Muscle layer of duodenum (tissue), 2 donors: ENCODE measurements around the gene SLC35A1.
A peak's percentile ranks its signal among the peaks of the same experiment; 100 is the strongest.

Experiments used
- H3K27ac ChIP-seq: one replicate; pipeline ENCODE4 v1.7.0; 2013; ENCODE audit warnings: mild to moderate bottlenecking, low read length
- H3K27me3 ChIP-seq: one replicate; pipeline ENCODE4 v1.7.0; 2013; ENCODE audit warnings: low read depth, mild to moderate bottlenecking, control low read depth, low read length
- H3K36me3 ChIP-seq, 2 donors: one replicate each; pipeline ENCODE4 v1.7.0; 2013; ENCODE audit warnings: low read length in 2 of 2, control low read depth in 1 of 2, mild to moderate bottlenecking in 1 of 2; ENCODE audit not compliant: insufficient read depth in 2 of 2, control insufficient read depth in 1 of 2
- H3K4me1 ChIP-seq, 2 donors: one replicate each; pipeline ENCODE4 v1.7.0; 2013; ENCODE audit warnings: low read length in 2 of 2, mild to moderate bottlenecking in 2 of 2, control low read depth in 1 of 2, moderate library complexity in 1 of 2; ENCODE audit not compliant: insufficient read depth in 2 of 2, control insufficient read depth in 1 of 2
- H3K4me3 ChIP-seq, 2 donors: one replicate each; pipeline ENCODE4 v1.7.0; 2013; ENCODE audit warnings: low read length in 2 of 2, low read depth in 1 of 2, mild to moderate bottlenecking in 1 of 2
- H3K9me3 ChIP-seq, 2 donors: one replicate each; pipeline ENCODE4 v1.7.0; 2013; ENCODE audit warnings: low read length in 2 of 2, control low read depth in 1 of 2, mild to moderate bottlenecking in 1 of 2; ENCODE audit not compliant: control insufficient read depth in 1 of 2
- donor health status: healthy.

The SLC35A1 gene

GRCh38 chr6:87472525-87473418, at the start of gene SLC35A1:
Gene SLC35A1, plus strand, starts transcription at chr6:87472974. Its CDS starts 30 bp downstream, at chr6:87473004.
- H3K36me3 ChIP-seq = peaks cover 0 to 3% of the 10 kb centered on the region in 2 donors
- peak within 1 kb of the TSS; percentile 96 for H3K27ac ChIP-seq
- H3K4me1 ChIP-seq = peaks cover 0 to 14% of the 10 kb centered on the region in 2 donors
- no peaks in the 10 kb centered on the region for H3K27me3 ChIP-seq
- H3K9me3 ChIP-seq = no peaks in the 10 kb centered on the region
- peak within 1 kb of the TSS; percentile 85 to 90 for H3K4me3 ChIP-seq

- Histone ChIP-seq H3K27ac (no peak overlapping the region), H3K4me1 (no peaks in the 10 kb centered on the region), H3K4me3 (no peak overlapping the region), H3K27me3 (no peaks in the 10 kb centered on the region), H3K9me3 (no peaks in the 10 kb centered on the region), H3K36me3 (no peaks in the 10 kb centered on the region)
Observed at GRCh38 chr6:87426789-87427188, 46.0 kb upstream of the SLC35A1 start.

DNA sequence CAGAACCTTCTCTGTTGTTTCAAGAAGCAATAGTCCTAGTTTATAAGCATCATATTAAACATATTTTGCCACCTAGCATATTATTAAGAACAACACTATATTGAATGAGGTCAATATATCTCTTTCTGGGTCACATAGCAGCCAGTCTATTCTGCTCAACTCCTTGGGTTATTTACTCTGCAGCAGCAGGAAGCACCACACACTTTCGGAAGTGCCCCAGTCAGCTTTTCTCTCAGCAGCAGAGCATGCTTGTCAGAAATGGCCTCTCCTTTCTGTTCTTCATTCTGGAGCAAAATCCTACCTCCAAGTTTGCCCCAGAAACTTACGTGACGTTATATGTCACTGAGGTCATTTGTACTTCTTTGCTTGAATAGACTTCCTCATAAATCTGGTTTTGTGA, 42.3 kb upstream of the SLC35A1 start:
- H3K36me3 ChIP-seq = no peaks in the 10 kb centered on the region
- no peaks in the 10 kb centered on the region for H3K4me1 ChIP-seq
- H3K4me3 ChIP-seq = no peak overlapping the region
- no peak overlapping the region for H3K27ac ChIP-seq
- no peaks in the 10 kb centered on the region for H3K9me3 ChIP-seq
- H3K27me3 ChIP-seq = no peaks in the 10 kb centered on the region

GRCh38 chr6:87431263-87431662, 41.5 kb upstream of the SLC35A1 start:
- no peak overlapping the region for H3K4me3 ChIP-seq
- H3K4me1 ChIP-seq = no peaks in the 10 kb centered on the region
- no peaks in the 10 kb centered on the region for H3K36me3 ChIP-seq
- no peaks in the 10 kb centered on the region for H3K27me3 ChIP-seq
- H3K9me3 ChIP-seq = no peaks in the 10 kb centered on the region
- H3K27ac ChIP-seq = no peak overlapping the region

DNA sequence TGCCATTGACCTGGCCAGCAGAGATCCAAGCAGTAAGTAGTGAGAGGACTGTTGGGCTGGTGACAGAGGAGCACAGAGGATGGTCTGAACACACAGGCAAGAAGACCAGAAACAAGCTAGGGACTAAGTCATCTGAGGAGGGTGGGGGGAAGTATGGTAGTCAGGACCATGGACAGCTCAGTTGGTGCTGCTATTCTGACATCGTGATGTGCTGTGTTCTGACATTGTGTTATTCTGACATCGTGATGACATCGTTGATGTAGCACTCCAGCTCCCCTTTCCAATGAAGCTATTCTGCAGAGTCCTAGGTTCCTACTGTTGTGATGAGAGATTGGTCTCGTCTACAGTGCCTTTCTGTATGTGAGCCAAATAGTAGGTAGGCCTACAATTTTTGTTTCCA, 36.3 kb upstream of the SLC35A1 start:
- Histone ChIP-seq H3K27me3 (no peaks in the 10 kb centered on the region), H3K36me3 (no peaks in the 10 kb centered on the region), H3K9me3 (no peaks in the 10 kb centered on the region), H3K4me1 (no peaks in the 10 kb centered on the region), H3K27ac (no peak overlapping the region), H3K4me3 (no peak overlapping the region)

DNA sequence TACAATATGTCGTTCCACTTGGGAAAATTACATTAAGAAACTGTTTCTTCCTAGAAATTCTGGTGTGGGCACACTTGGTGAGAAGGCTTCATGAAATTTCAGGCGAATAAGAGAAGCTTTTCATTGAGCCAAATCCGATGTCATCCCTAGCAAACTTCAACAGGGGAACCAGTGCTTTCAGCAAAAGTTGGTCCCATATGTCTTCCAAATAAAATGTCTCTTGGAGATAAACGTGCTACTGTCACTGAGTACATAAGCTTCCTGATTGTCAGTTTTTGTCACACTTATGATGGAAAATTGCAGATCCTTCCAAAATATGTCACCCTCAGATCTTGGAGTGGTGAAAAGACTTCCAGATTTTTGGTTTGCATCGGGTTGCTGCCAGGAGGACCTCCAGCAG, 31.1 kb upstream of the SLC35A1 start:
- Histone ChIP-seq H3K9me3 (no peaks in the 10 kb centered on the region), H3K36me3 (no peaks in the 10 kb centered on the region), H3K27me3 (no peaks in the 10 kb centered on the region), H3K27ac (no peak overlapping the region), H3K4me3 (no peak overlapping the region), H3K4me1 (no peaks in the 10 kb centered on the region)

DNA sequence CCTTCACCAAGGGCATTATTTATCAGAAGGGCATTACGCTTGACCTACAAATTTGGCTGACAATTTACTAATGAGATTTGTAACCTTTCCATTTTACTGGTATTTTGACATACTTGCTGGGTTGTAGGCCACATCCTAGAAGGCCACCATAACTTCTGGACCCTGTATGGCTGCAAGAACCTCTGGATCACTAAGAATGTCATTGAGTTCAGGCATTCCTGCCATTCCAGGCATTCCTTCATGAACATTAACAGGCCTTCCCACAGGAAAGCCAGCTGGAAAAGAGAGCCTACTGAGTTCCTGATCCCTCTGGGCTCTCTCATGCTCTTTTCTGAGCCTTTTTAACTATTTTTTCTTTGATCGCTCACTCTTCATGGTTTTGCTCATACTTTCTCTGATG, 28.4 kb upstream of the SLC35A1 start:
- Histone ChIP-seq H3K9me3 (no peaks in the 10 kb centered on the region), H3K36me3 (no peaks in the 10 kb centered on the region), H3K4me1 (no peaks in the 10 kb centered on the region), H3K27me3 (no peaks in the 10 kb centered on the region), H3K4me3 (no peak overlapping the region), H3K27ac (no peak overlapping the region)

GRCh38 chr6:87465051-87465450, 7.7 kb upstream of the SLC35A1 start:
- H3K4me1 ChIP-seq = no peaks in the 10 kb centered on the region
- no peaks in the 10 kb centered on the region for H3K9me3 ChIP-seq
- H3K27me3 ChIP-seq = no peaks in the 10 kb centered on the region
- no peak overlapping the region for H3K27ac ChIP-seq
- no peaks in the 10 kb centered on the region for H3K36me3 ChIP-seq
- no peak overlapping the region for H3K4me3 ChIP-seq

DNA sequence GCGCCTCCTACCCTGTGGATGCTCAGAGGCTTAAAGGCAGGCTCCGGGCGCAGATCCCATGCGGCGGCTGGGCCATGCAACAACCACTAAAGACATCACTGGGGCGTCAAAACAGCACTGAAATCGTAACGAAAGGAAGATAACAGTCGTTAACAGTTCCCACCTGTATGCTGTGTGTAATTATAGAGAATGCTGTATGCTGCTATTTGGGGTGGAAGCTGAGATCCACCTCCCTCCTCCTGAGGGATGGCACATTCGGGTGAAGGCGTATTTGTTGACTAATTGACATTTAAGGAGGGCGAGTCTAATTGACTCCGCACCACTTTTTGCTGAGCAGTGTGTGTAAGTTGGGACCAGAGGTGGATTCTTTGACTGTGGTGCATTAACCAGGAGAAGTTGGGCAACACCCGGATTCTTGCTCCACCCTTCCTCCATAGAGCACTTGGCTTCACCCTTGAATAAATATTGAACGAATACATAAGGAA, 687 bp downstream of the SLC35A1 start:
- no peaks in the 10 kb centered on the region for H3K27me3 ChIP-seq
- peak overlapping the region; percentile 85 to 90 for H3K4me3 ChIP-seq
- H3K27ac ChIP-seq = peak overlapping the region; percentile 96
- H3K9me3 ChIP-seq = no peaks in the 10 kb centered on the region
- peaks cover 0 to 14% of the 10 kb centered on the region in 2 donors for H3K4me1 ChIP-seq
- peaks cover 0 to 8% of the 10 kb centered on the region in 2 donors for H3K36me3 ChIP-seq

DNA sequence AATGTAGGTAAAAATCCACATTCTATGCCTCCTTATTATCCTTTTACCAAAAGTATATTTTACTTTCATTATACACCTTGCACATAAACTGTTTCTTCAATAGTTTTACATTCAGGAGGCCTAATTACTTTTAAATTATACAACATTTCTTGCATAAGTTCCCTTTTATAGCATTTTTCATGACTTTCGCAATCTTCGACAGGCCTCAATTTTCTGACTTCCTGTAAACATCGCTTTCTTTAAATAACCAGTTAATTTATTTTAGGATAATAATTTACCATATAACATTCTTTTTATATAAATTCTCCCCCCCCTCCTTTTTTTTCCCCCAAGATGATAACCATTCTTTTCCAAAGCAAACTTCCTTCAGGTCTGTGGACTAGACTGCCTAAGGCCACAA, 9.2 kb downstream of the SLC35A1 start:
- Histone ChIP-seq H3K36me3 (peaks cover 0 to 15% of the 10 kb centered on the region in 2 donors), H3K9me3 (no peaks in the 10 kb centered on the region), H3K4me3 (no peak overlapping the region), H3K27me3 (no peaks in the 10 kb centered on the region), H3K4me1 (no peaks in the 10 kb centered on the region), H3K27ac (no peak overlapping the region)

GRCh38 chr6:87482366-87482765, 9.6 kb downstream of the SLC35A1 start:
- no peaks in the 10 kb centered on the region for H3K4me1 ChIP-seq

More at GRCh38 chr6:87482366-87482765, 9.6 kb downstream of the SLC35A1 start:
- H3K36me3 ChIP-seq = peaks cover 0 to 15% of the 10 kb centered on the region in 2 donors
- H3K27me3 ChIP-seq = no peaks in the 10 kb centered on the region
- H3K9me3 ChIP-seq = no peaks in the 10 kb centered on the region
- H3K4me3 ChIP-seq = no peak overlapping the region
- no peak overlapping the region for H3K27ac ChIP-seq
